Frontal cortex (tissue), 4 donors: ENCODE data around the gene NOX4. TPM values are rescaled to one million over a fixed set of nuclear protein-coding genes. Genes with fewer than 3 reads are reported as not detected.
"Not testable (repeated sequence)": the region's sequence is repeated elsewhere in the genome, so short reads cannot be mapped to it uniquely, and the experiment has no call there.

ENCODE experiments used
- DNase-seq, 2 donors: peaks; one replicate each; pipeline ENCODE4 v3.0.0; 2012; ENCODE audit warnings: low spot score in 2 of 2
- FAIRE-seq: peaks from 2 replicates; lab custom pipeline; 2012; peaks lifted over from hg19 to GRCh38; lab: Jason Lieb, UNC
- total RNA-seq: library from RNA; depleted of rRNA; stranded (reverse); fragments of >200 nt; gene quantifications from one replicate; pipeline ENCODE4 v1.2.3, GENCODE V29; 2014
- donor health status: control.
- donor health status: control.
- donor health status: control.

Gene NOX4
- total RNA-seq, 1 donor from 2014 or later, result 11.8 TPM

GRCh38 chr11:89477175-89477574 lies 14.0 kb downstream of the NOX4 start:
- DNase-seq (no peak), FAIRE-seq (no peak)

- no peak for FAIRE-seq
Measured at GRCh38 chr11:89463266-89463780, 27.9 kb downstream of the NOX4 start.

GRCh38 chr11:89458716-89459115 lies 32.5 kb downstream of the NOX4 start:
- DNase-seq (no peak), FAIRE-seq (no peak)

More at GRCh38 chr11:89463266-89463780, 27.9 kb downstream of the NOX4 start:
- DNase-seq, result no peak

GRCh38 chr11:89457190-89457589 lies 34.0 kb downstream of the NOX4 start:
- no peak for DNase-seq
- no peak for FAIRE-seq

- DNase-seq (no peak), FAIRE-seq (no peak)
Measured at GRCh38 chr11:89456681-89457080, 34.5 kb downstream of the NOX4 start.

- FAIRE-seq, result no peak
- no peak for DNase-seq
Measured at GRCh38 chr11:89452780-89453179, 38.4 kb downstream of the NOX4 start.

GRCh38 chr11:89447845-89448244 lies 43.3 kb downstream of the NOX4 start:
- FAIRE-seq (no peak), DNase-seq (no peak)

- no peak for FAIRE-seq
Measured at GRCh38 chr11:89443361-89444322, 47.5 kb downstream of the NOX4 start.

GRCh38 chr11:89442801-89443200 lies 48.4 kb downstream of the NOX4 start:
- DNase-seq, result no peak

More at GRCh38 chr11:89443361-89444322, 47.5 kb downstream of the NOX4 start:
- no peak for DNase-seq

GRCh38 chr11:89441606-89442005 lies 49.6 kb downstream of the NOX4 start:
- FAIRE-seq (no peak), DNase-seq (no peak)

More at GRCh38 chr11:89442801-89443200, 48.4 kb downstream of the NOX4 start:
- no peak for FAIRE-seq

- no peak for DNase-seq
- no peak for FAIRE-seq
Measured at GRCh38 chr11:89437317-89437716, 53.9 kb downstream of the NOX4 start.

- no peak for DNase-seq
Measured at GRCh38 chr11:89436071-89436470, 55.1 kb downstream of the NOX4 start.

GRCh38 chr11:89433278-89433677 lies 57.9 kb downstream of the NOX4 start:
- DNase-seq (no peak), FAIRE-seq (no peak)

More at GRCh38 chr11:89436071-89436470, 55.1 kb downstream of the NOX4 start:
- FAIRE-seq, result no peak

GRCh38 chr11:89432182-89432581 lies 59.0 kb downstream of the NOX4 start:
- FAIRE-seq, result peak; percentile 52

GRCh38 chr11:89426501-89426900 lies 64.7 kb downstream of the NOX4 start:
- DNase-seq, FAIRE-seq: not testable (repeated sequence)

More at GRCh38 chr11:89432182-89432581, 59.0 kb downstream of the NOX4 start:
- DNase-seq, result not testable (repeated sequence)

GRCh38 chr11:89421718-89422117 lies 69.5 kb downstream of the NOX4 start:
- DNase-seq, result no peak

GRCh38 chr11:89420981-89421380 lies 70.2 kb downstream of the NOX4 start:
- FAIRE-seq, result no peak
- DNase-seq, result no peak

More at GRCh38 chr11:89421718-89422117, 69.5 kb downstream of the NOX4 start:
- no peak for FAIRE-seq

- FAIRE-seq (no peak), DNase-seq (no peak)
Measured at GRCh38 chr11:89416961-89417360, 74.2 kb downstream of the NOX4 start.

- FAIRE-seq, DNase-seq: not testable (repeated sequence)
Measured at GRCh38 chr11:89411112-89411511, 80.1 kb downstream of the NOX4 start.

GRCh38 chr11:89410666-89411065 lies 80.5 kb downstream of the NOX4 start:
- FAIRE-seq, DNase-seq: not testable (repeated sequence)

- not testable (repeated sequence) for FAIRE-seq, DNase-seq
Measured at GRCh38 chr11:89408441-89408840, 82.7 kb downstream of the NOX4 start.
